ENCODE measurements around the gene BCL2. TPM values are rescaled to one million over a fixed set of nuclear protein-coding genes. Genes with fewer than 3 reads are reported as not detected.

Gene BCL2
- total RNA-seq, 1 donor from 2014 or later, result 20.5 TPM

GRCh38 chr18:63107931-63108330 is 211.6 kb downstream of the BCL2 start:
- no peaks in the 10 kb centered on the region for H3K9me3 ChIP-seq
- intact Hi-C loops (cut with DNase I), result no loop called here

DNA sequence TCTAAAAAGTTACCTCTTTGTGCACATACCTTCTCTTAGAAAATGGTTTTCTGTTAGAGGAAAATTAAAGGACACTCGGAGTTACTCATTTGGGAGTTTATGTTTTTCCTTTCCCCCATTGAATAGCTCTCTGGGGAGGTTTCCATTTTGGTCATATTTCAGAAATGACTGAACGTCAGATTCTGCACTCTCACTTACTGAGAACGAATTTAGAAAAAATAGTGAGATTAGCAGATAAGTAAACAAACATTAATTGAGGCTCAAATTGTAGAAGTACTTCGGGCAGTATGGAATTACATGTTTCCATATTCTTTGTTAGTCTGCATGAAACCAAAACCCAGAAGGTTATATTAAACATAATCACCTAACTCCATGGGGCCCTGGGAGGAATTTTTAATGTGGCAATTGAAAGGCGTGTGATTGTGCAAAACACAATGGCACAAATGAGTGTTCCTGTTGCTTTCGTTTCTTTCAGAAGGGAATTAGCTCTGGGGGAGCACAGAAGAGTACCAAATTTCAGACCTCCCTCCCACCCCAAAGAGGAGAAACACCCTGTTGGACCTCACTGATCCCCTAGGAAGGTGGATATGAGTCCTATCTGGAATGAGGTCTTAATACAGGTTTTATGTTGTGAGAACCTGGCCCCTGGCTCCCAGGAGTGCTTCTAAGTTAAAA is 212.3 kb downstream of the BCL2 start:
- no peak for DNase-seq (ENCODE audit: low spot score in 2 of 2)
- H3K9me3 ChIP-seq, result no peaks in the 10 kb centered on the region
- peaks cover 0 to 10% of the 10 kb centered on the region in 2 donors for H3K4me1 ChIP-seq
- no peak overlapping the region for H3K27ac ChIP-seq
- H3K27me3 ChIP-seq, result no peaks in the 10 kb centered on the region
- H3K4me3 ChIP-seq, result no peak overlapping the region
- no peak for TF ChIP-seq CTCF (IDR thresholded peaks at IDR 0.05)
- H3K36me3 ChIP-seq, result no peaks in the 10 kb centered on the region
- intact Hi-C loops (cut with DNase I), result no loop called here

More at GRCh38 chr18:63107931-63108330, 211.6 kb downstream of the BCL2 start:
- Histone ChIP-seq H3K27ac (no peak overlapping the region), H3K4me3 (no peak overlapping the region), H3K36me3 (no peaks in the 10 kb centered on the region), H3K4me1 (peaks cover 0 to 14% of the 10 kb centered on the region in 2 donors), H3K27me3 (no peaks in the 10 kb centered on the region)
- DNase-seq (ENCODE audit: low spot score in 2 of 2), result no peak
- no peak for TF ChIP-seq CTCF (IDR thresholded peaks at IDR 0.05)

DNA sequence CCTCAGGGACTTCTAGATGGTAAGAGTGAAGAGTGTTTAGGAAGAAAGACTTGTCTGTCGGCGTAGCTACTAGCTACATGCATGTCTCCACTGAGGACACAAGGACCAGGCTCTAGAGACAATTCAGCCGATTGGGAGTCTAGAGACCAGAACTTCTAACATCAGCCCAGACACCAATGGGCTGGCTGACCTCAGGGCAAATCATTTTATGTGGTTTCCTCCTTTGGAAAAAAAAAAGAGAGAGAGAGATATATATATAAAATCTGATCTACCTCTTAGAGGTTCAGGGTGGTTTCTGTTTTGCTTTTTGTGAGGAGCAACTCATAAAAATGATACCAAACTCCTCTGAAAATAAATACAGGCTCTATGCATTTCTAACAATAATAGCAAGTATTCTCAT is 212.8 kb downstream of the BCL2 start:
- no peak for TF ChIP-seq CTCF (IDR thresholded peaks at IDR 0.05)
- H3K4me1 ChIP-seq, result peaks cover 0 to 6% of the 10 kb centered on the region in 2 donors
- H3K27me3 ChIP-seq, result no peaks in the 10 kb centered on the region
- H3K36me3 ChIP-seq, result no peaks in the 10 kb centered on the region
- H3K4me3 ChIP-seq, result no peak overlapping the region
- no peak for DNase-seq (ENCODE audit: low spot score in 2 of 2)
- intact Hi-C loops (cut with DNase I), result no loop called here
- H3K27ac ChIP-seq, result no peak overlapping the region
- H3K9me3 ChIP-seq, result no peaks in the 10 kb centered on the region

GRCh38 chr18:63105636-63106316 is 213.8 kb downstream of the BCL2 start:
- Histone ChIP-seq H3K27me3 (no peaks in the 10 kb centered on the region), H3K36me3 (no peaks in the 10 kb centered on the region), H3K4me3 (no peak overlapping the region), H3K9me3 (no peaks in the 10 kb centered on the region), H3K27ac (no peak overlapping the region), H3K4me1 (no peaks in the 10 kb centered on the region)
- no peak for DNase-seq (ENCODE audit: low spot score in 2 of 2)
- TF ChIP-seq CTCF (IDR thresholded peaks at IDR 0.05), result no peak
- intact Hi-C loops (cut with DNase I), result no loop called here

- no peak for TF ChIP-seq CTCF (IDR thresholded peaks at IDR 0.05)
- Histone ChIP-seq H3K27ac (no peak overlapping the region), H3K4me1 (no peaks in the 10 kb centered on the region), H3K9me3 (no peaks in the 10 kb centered on the region), H3K36me3 (no peaks in the 10 kb centered on the region), H3K27me3 (no peaks in the 10 kb centered on the region), H3K4me3 (no peak overlapping the region)
- no peak for DNase-seq (ENCODE audit: low spot score in 2 of 2)
- intact Hi-C loops (cut with DNase I), result no loop called here
Observed at GRCh38 chr18:63104868-63105267, 214.7 kb downstream of the BCL2 start.

All from ascending aorta (tissue), 2 donors.